ENCODE measurements around the gene SLC6A20.

Gene SLC6A20

DNA sequence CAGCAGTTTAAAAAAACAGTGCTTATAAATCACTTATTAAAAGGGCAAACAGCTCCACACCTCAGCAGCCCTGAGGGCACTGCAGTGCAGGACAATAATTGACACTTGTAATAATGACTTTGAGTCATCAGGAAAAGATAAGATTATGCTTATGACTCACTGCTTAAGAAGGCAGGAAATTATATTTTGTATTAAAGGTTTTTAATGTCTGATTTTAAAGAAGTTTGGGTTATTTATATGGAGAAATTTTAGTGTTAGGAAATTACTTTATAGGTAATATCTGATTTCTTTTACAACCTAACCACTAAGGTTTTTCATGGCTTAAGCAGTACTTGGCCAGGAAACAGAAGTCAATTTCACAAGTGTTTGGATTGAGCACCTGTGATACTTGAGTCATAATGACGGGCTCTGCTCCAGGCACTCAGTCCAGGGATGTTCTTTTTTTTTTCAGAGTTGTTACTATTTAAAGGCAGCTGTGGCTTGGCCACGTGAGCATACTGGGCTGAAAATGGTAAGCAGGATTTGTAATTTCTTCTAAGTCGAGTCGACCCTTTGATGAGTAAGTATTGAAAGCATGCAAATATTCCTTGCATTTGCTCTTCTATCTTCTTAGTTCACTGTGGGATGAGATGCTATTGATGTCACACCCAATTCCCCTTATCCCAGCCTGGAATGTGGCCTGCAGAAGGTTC, 21.6 kb upstream of the SLC6A20 start:
- TF ChIP-seq, protein P1, sequence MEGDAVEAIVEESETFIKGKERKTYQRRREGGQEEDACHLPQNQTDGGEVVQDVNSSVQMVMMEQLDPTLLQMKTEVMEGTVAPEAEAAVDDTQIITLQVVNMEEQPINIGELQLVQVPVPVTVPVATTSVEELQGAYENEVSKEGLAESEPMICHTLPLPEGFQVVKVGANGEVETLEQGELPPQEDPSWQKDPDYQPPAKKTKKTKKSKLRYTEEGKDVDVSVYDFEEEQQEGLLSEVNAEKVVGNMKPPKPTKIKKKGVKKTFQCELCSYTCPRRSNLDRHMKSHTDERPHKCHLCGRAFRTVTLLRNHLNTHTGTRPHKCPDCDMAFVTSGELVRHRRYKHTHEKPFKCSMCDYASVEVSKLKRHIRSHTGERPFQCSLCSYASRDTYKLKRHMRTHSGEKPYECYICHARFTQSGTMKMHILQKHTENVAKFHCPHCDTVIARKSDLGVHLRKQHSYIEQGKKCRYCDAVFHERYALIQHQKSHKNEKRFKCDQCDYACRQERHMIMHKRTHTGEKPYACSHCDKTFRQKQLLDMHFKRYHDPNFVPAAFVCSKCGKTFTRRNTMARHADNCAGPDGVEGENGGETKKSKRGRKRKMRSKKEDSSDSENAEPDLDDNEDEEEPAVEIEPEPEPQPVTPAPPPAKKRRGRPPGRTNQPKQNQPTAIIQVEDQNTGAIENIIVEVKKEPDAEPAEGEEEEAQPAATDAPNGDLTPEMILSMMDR (IDR thresholded peaks at IDR 0.05; ENCODE audit: low read depth, low read length), result no peak
- DNase-seq (ENCODE audit: low read depth, low spot score), result peak; percentile 96
- no peak overlapping the region for H3K4me3 ChIP-seq (ENCODE audit: low read depth, low read length)
- in situ Hi-C loops (cut with HindIII; ENCODE audit: low sequenced_read_pairs), result no loop called here

DNA sequence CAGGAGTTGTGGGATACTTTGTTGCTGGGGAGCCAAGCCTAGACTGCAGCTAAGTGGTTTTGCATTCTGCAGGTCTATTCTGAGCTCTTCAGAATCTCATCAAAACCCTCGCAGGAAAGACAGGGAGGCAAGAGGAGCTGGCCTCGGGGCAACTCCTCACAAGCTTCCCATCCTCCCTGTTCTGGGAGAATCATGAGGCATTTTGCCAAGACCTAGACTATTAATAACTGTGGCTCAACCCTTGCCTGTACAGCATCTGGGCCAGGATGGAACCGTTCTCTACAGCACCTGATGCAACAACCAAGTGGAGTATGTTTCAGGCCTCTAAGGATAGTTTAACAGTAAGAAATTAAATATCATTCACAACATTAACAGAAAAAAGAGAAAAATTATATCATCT, 20.2 kb upstream of the SLC6A20 start:
- TF ChIP-seq, protein P1 (IDR thresholded peaks at IDR 0.05; ENCODE audit: low read depth, low read length), result no peak
- H3K4me3 ChIP-seq (ENCODE audit: low read depth, low read length), result no peak overlapping the region
- in situ Hi-C loops (cut with HindIII; ENCODE audit: low sequenced_read_pairs), result no loop called here
- DNase-seq (ENCODE audit: low read depth, low spot score), result no peak

DNA sequence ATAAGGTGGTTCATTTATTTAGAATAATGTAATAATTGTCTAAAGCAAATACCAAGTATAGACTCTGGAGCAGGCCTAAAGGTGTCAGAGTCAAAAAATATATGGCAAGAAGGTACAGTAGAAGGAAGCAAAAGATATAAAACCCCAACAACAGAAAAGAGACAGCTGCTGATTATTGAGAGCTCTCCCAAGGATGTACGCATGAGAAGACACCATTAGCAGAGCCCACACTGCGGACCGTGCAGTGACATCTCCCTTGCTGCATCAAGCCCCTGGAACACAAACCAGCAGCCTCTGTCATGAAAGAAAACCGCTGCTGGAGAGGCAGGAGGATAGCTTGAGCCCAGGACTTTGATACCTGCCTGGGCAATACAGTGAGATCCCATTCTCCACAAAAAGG, 18.0 kb upstream of the SLC6A20 start:
- in situ Hi-C loops (cut with HindIII; ENCODE audit: low sequenced_read_pairs), result no loop called here
- TF ChIP-seq, protein P1 (IDR thresholded peaks at IDR 0.05; ENCODE audit: low read depth, low read length), result no peak
- no peak for DNase-seq (ENCODE audit: low read depth, low spot score)
- H3K4me3 ChIP-seq (ENCODE audit: low read depth, low read length), result no peak overlapping the region

DNA sequence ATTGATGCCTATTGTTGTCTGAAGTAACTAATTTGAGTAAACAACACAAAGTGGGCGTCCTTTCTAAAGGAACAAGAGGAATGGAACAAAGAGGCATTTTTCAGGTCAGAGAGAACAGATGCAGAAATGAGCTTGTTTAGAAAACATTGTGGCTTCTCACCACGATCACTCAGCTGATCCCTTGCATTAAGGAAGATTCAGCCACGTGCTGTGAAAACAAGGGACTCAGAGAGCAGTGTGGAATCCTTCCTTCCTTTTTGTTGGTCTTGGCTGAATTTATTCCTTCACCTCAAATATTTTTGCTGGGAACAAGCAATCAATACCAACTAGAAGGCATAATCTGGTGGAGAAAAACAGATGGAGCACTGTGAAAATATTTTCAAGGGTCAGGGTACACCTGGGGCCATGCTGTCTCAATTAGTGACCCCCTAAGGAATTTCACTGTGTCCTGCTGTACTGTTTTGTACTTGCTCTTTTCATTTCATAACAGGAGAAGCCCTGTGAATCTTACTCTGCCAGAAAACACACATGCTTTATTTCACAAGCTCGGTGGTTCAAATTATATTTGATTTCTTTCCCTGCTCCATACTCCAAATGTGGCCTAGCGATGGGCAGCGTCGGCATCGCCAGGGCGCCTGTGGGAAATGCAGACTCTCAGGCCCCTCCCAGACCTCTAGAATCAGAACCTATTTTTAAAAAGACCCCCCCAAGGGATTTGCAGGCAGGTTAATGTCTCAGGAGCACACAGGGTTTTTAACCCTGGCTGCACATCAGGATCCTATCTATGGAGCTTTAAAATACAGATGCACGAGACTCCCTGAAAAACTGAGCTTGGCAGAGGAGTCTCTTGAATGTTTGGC, 11.6 kb upstream of the SLC6A20 start:
- TF ChIP-seq, protein P1 (IDR thresholded peaks at IDR 0.05; ENCODE audit: low read depth, low read length), result no peak
- no peak overlapping the region for H3K4me3 ChIP-seq (ENCODE audit: low read depth, low read length)
- DNase-seq (ENCODE audit: low read depth, low spot score), result no peak
- in situ Hi-C loops (cut with HindIII; ENCODE audit: low sequenced_read_pairs), result no loop called here

DNA sequence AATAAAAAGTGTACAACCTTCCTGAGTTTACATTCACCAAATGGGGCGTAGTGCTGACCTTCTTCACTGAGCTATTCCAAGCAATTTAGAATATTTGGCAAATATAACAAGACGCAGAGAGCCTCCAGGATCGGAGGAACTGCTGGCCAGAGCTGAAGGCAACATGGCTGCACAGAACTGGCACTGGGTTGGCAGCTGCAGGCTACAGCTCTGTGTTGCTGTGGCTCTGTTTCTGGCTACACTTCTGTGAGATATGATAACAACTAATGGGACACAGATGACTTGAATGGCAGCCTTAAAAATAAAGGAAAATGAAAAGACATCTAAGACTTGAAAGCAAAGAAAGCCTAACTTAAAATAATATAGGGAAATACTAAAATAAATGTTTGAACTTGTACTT, 10.8 kb upstream of the SLC6A20 start:
- no peak overlapping the region for H3K4me3 ChIP-seq (ENCODE audit: low read depth, low read length)
- no peak for DNase-seq (ENCODE audit: low read depth, low spot score)
- in situ Hi-C loops (cut with HindIII; ENCODE audit: low sequenced_read_pairs), result no loop called here
- TF ChIP-seq, protein P1 (IDR thresholded peaks at IDR 0.05; ENCODE audit: low read depth, low read length), result no peak

DNA sequence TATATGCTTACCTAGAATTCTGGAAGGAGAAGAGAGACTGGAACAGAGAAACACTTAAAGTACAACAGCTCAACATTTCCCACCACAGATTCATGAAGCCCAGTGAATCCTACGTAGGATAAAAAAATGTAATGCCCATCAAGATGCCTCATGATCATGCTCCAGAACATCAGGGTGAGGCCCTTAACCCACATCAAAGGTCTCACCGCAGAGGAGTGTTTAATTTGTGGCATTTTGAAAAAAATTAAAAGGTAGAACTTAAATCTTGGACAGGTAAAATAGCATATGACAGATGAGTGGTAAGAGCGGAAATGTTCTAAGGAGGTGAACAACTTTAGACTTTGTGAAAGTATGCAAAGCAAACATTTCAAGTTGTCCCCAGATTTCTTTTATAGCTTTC, 9.7 kb upstream of the SLC6A20 start:
- TF ChIP-seq, protein P1 (IDR thresholded peaks at IDR 0.05; ENCODE audit: low read depth, low read length), result no peak
- in situ Hi-C loops (cut with HindIII; ENCODE audit: low sequenced_read_pairs), result no loop called here

More for the DNA sequence above, 9.7 kb upstream of the SLC6A20 start:
- no peak for DNase-seq (ENCODE audit: low read depth, low spot score)
- H3K4me3 ChIP-seq (ENCODE audit: low read depth, low read length), result no peak overlapping the region

All from astrocyte of the spinal cord (primary cell).